ENCODE measurements around the gene RTKN. TPM values are rescaled to one million over a fixed set of nuclear protein-coding genes. Genes with fewer than 3 reads are reported as not detected.

RTKN gene
- total and polyA plus RNA-seq, 9 of the 15 experiments (the other 6 are each of a cell fraction or from before 2014, with no cell fraction given), result 0.14 to 6.9 (median 3.6) TPM

DNA sequence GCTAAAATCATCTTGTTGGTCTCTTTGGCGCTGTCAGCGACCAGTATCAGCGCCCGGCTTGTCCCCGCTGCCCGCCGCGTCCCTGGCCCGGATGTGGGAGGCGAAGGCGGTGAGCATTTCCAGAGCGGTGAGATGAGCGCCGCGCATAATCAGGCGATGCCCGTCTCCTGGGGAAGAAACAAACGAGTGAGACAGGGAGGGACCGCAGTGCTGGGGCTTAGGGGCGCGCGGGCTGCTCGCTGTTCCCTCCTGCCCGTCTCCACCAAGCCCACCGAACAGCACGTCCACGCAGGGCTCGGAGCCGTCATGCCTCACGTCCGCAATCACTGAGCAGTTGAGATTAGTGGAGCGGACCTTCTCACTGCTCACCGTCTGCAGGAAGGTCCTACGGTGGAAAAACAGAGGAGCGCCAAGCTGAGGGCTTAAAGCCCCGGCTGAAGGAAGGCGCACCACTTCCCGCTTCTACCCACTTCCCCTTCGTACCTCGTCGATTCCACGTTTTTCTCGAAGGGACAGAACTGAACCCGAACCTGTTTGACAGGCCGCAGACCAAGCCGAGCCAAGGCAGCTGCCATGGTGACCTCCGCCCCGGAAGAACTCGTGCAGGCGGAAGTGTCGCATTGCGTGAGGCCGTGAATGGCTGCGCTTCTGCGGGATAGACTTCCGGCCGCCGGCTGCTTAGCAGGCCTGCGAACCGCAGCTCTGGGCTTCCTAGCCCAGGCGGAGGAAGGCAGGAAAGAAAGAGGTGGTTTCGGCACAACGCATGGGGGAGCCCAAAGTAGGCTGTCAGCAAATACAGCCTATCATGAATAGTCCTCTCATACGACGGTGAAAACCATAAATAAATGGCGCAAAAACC is 30.6 kb upstream of the RTKN start, which contains the start of gene MRPL53 (continued):
- TF ChIP-seq MYC (IDR thresholded peaks at IDR 0.05; ENCODE audit: low read depth, low read length) (peak; percentile 56; the same call in 1 of the 2 replicates), MYC (CRISPR knock-in tag; IDR thresholded peaks at IDR 0.05; ENCODE audit: borderline replicate concordance, low read depth) (peak; percentile 88), CTCF (IDR thresholded peaks at IDR 0.05 in 2 of 3, conservative IDR thresholded peaks at IDR 0.05 in 1 of 3; ENCODE audit: insufficient read depth in 2 of 3, low read depth in 1 of 3, low read length in 3 of 3) (peak in 1 of 3 experiments; percentile 11; a peak in 2 of 6 replicates), RBM39 (optimal IDR thresholded peaks at IDR 0.05; ENCODE audit: low read depth, low read length) (peak; percentile 14), EHMT2 (IDR thresholded peaks at IDR 0.05) (peak; percentile 71; the same call in 1 of the 2 replicates), NFATC3 (IDR thresholded peaks at IDR 0.05) (0 out of 2 replicates have a peak, but pooled peaks have one; percentile 49), SUPT5H (IDR thresholded peaks at IDR 0.05) (peak; percentile 96), CHD2 (IDR thresholded peaks at IDR 0.05; ENCODE audit: low read depth, low read length) (peak; percentile 72; the same call in 1 of the 2 replicates), FOXM1 (IDR thresholded peaks at IDR 0.05; ENCODE audit: low read depth) (no peak), FOXM1 (CRISPR knock-in tag; IDR thresholded peaks at IDR 0.05; ENCODE audit: low read depth) (peak; percentile 90; the same call in 1 of the 2 replicates), E2F5 (CRISPR knock-in tag; IDR thresholded peaks at IDR 0.05) (no peak), U2AF1 (optimal IDR thresholded peaks at IDR 0.05; ENCODE audit: low read depth, low read length) (no peak), ZNF445 (CRISPR knock-in tag; IDR thresholded peaks at IDR 0.05; ENCODE audit: low read depth) (no peak), ZNF589 (CRISPR knock-in tag; IDR thresholded peaks at IDR 0.05; ENCODE audit: low read depth) (peak; percentile 83; the same call in 1 of the 2 replicates), FOS (IDR thresholded peaks at IDR 0.05; ENCODE audit: extremely low read depth, insufficient read length) (no peak), TSC22D4 (tag; IDR thresholded peaks at IDR 0.05) (no peak), MTA2 (IDR thresholded peaks at IDR 0.05; ENCODE audit: low read depth) (peak; percentile 81), PYGO2 (tag; IDR thresholded peaks at IDR 0.05) (no peak)
- TF ChIP-seq, protein P1, sequence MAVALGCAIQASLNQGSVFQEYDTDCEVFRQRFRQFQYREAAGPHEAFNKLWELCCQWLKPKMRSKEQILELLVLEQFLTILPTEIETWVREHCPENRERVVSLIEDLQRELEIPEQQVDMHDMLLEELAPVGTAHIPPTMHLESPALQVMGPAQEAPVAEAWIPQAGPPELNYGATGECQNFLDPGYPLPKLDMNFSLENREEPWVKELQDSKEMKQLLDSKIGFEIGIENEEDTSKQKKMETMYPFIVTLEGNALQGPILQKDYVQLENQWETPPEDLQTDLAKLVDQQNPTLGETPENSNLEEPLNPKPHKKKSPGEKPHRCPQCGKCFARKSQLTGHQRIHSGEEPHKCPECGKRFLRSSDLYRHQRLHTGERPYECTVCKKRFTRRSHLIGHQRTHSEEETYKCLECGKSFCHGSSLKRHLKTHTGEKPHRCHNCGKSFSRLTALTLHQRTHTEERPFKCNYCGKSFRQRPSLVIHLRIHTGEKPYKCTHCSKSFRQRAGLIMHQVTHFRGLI (CRISPR knock-in tag; IDR thresholded peaks at IDR 0.05), result no peak
- TF ChIP-seq, protein P2, sequence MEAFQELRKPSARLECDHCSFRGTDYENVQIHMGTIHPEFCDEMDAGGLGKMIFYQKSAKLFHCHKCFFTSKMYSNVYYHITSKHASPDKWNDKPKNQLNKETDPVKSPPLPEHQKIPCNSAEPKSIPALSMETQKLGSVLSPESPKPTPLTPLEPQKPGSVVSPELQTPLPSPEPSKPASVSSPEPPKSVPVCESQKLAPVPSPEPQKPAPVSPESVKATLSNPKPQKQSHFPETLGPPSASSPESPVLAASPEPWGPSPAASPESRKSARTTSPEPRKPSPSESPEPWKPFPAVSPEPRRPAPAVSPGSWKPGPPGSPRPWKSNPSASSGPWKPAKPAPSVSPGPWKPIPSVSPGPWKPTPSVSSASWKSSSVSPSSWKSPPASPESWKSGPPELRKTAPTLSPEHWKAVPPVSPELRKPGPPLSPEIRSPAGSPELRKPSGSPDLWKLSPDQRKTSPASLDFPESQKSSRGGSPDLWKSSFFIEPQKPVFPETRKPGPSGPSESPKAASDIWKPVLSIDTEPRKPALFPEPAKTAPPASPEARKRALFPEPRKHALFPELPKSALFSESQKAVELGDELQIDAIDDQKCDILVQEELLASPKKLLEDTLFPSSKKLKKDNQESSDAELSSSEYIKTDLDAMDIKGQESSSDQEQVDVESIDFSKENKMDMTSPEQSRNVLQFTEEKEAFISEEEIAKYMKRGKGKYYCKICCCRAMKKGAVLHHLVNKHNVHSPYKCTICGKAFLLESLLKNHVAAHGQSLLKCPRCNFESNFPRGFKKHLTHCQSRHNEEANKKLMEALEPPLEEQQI (IDR thresholded peaks at IDR 0.05), result no peak

All from K562 (cell line).